Panc1 (cell line): ENCODE data around the gene SREK1IP1. TPM values are rescaled to one million over a fixed set of nuclear protein-coding genes. Genes with fewer than 3 reads are reported as not detected.

ENCODE experiments used
- ATAC-seq: fragments of 200-7000 bp; cut with Tn5 transposase; 2 replicates; pipeline ENCODE4 v1.9.1; 2020; ENCODE audit warnings: mild to moderate bottlenecking, moderate library complexity
- BruUV-seq: library from RNA; stranded (reverse); fragments of 400-500 nt; replicated peaks from 2 replicates; lab custom pipeline; 2021; lab: Mats Ljungman, UMichigan
- CTCF ChIA-PET: fragments of 300-600 bp; sonication (Branson Sonifier 250); formaldehyde crosslinking; loops from one replicate; lab custom pipeline; 2022; ENCODE audit warnings: antibody characterized with exemption; lab: Charles Lee
- POLR2A ChIA-PET: fragments of 300-600 bp; sonication (Branson Sonifier 250); formaldehyde crosslinking; loops from one replicate; lab custom pipeline; 2022; ENCODE audit warnings: antibody characterized with exemption; lab: Charles Lee
- DNase-seq: peaks from one replicate; pipeline ENCODE4 v3.0.0-alpha.2; 2010; ENCODE audit warnings: low read depth, low spot score
- H3K27ac ChIP-seq: 2 replicates; pipeline ENCODE4 v1.5.1; 2011; ENCODE audit warnings: mild to moderate bottlenecking, low read length, inconsistent platforms
- H3K27me3 ChIP-seq: fragments of 200-500 bp; sonication (Bioruptor generic); 2 replicates; pipeline ENCODE4 v1.6.0; 2014; ENCODE audit warnings: low read length, inconsistent platforms; ENCODE audit not compliant: control insufficient read depth, insufficient read depth
- H3K36me3 ChIP-seq: fragments of 200-500 bp; sonication (Bioruptor generic); 2 replicates; pipeline ENCODE4 v1.5.1; 2014; ENCODE audit warnings: inconsistent platforms, mild to moderate bottlenecking, low read length, moderate library complexity; ENCODE audit not compliant: control insufficient read depth, insufficient read depth
- H3K4me1 ChIP-seq: 2 replicates; pipeline ENCODE4 v1.5.1; 2011; ENCODE audit warnings: inconsistent platforms, mild to moderate bottlenecking, low read length, moderate library complexity; ENCODE audit not compliant: control insufficient read depth, insufficient read depth
- H3K4me3 ChIP-seq, 2 experiments: 2 replicates each; pipeline ENCODE4 v1.5.1; 2011 to 2012; ENCODE audit warnings: low read depth in 2 of 2, low read length in 2 of 2, mild to moderate bottlenecking in 2 of 2, inconsistent platforms in 1 of 2, moderate library complexity in 1 of 2
- H3K9me3 ChIP-seq: fragments of 200-500 bp; sonication (Bioruptor generic); 2 replicates; pipeline ENCODE4 v1.5.1; 2014; ENCODE audit warnings: low read depth, mild to moderate bottlenecking, inconsistent platforms, low read length, moderate library complexity; ENCODE audit not compliant: control insufficient read depth, insufficient read depth
- CTCF ChIP-seq: fragments of 450-650 bp; IDR thresholded peaks from 2 replicates; pipeline ENCODE4 v1.5.1; 2017; ENCODE audit warnings: mild to moderate bottlenecking
- POLR2AphosphoS5 ChIP-seq: IDR thresholded peaks from 2 replicates; pipeline ENCODE4 v1.6.1; 2012; ENCODE audit warnings: mild to moderate bottlenecking, low read depth, low read length, moderate library complexity
- REST ChIP-seq, 2 experiments: IDR thresholded peaks; 2 replicates each; pipeline ENCODE4 v1.6.1; 2011 to 2012; ENCODE audit warnings: low read depth in 2 of 2, control low read depth in 1 of 2, low read length in 1 of 2, mild to moderate bottlenecking in 1 of 2, moderate library complexity in 1 of 2; ENCODE audit not compliant: insufficient read depth in 1 of 2
- SIN3A ChIP-seq: IDR thresholded peaks from 2 replicates; pipeline ENCODE4 v1.6.1; 2012; ENCODE audit warnings: low read depth, mild to moderate bottlenecking, low read length, moderate library complexity, borderline replicate concordance; ENCODE audit not compliant: insufficient read depth
- TCF7L2 ChIP-seq: IDR thresholded peaks from 2 replicates; pipeline ENCODE4 v1.6.1; 2011; ENCODE audit warnings: mild to moderate bottlenecking, low read depth, low read length, inconsistent platforms
- in situ Hi-C: cut with HindIII; loops from 2 replicates; pipeline ENCODE4 v1.10.0; 2016; ENCODE audit warnings: low sequenced_read_pairs, low pct_unique_long_range_greater_than_20kb
- intact Hi-C: fragments of 100-400 bp; cut with micrococcal nuclease; formaldehyde crosslinking; loops from one replicate; pipeline ENCODE4 v1.10.0; 2022; ENCODE audit not compliant: unreplicated experiment
- total RNA-seq: library from RNA; stranded (reverse); gene quantifications from one replicate; pipeline ENCODE4 v1.2.1, GENCODE V29; 2021; ENCODE audit not compliant: unreplicated experiment

Gene SREK1IP1
- total RNA-seq, 1 experiment from 2014 or later = 13.3 TPM

GRCh38 chr5:64742411-64742810, 26.1 kb downstream of the SREK1IP1 start:
- no peak for DNase-seq
- ATAC-seq = no peak
- H3K4me1 ChIP-seq = no peaks in the 10 kb centered on the region
- intact Hi-C loops = no loop called here
- H3K27me3 ChIP-seq = no peaks in the 10 kb centered on the region
- CTCF ChIA-PET = no interaction called here
- H3K9me3 ChIP-seq = no peaks in the 10 kb centered on the region
- no peaks in the 10 kb centered on the region for H3K36me3 ChIP-seq
- H3K27ac ChIP-seq = no peak overlapping the region
- no TSS peak for BruUV-seq
- TF ChIP-seq POLR2AphosphoS5 (no peak), SIN3A (no peak), CTCF (no peak), TCF7L2 (no peak), REST (IDR thresholded peaks at IDR 0.05; ENCODE audit: insufficient read depth in 1 of 2, low read depth in 2 of 2, low read length in 1 of 2) (no peak)
- H3K4me3 ChIP-seq = no peak overlapping the region
- POLR2A ChIA-PET = no interaction called here
- in situ Hi-C loops = no loop called here

GRCh38 chr5:64727150-64727549, 41.3 kb downstream of the SREK1IP1 start:
- no peak for TF ChIP-seq REST (IDR thresholded peaks at IDR 0.05; ENCODE audit: insufficient read depth in 1 of 2, low read depth in 2 of 2, low read length in 1 of 2)
- TF ChIP-seq CTCF = no peak
- in situ Hi-C loops (no loop called here), intact Hi-C loops (no loop called here)
- peaks cover 9% of the 10 kb centered on the region; the same call in 1 of the 2 replicates for H3K36me3 ChIP-seq
- H3K9me3 ChIP-seq = no peaks in the 10 kb centered on the region
- H3K4me3 ChIP-seq = no peak overlapping the region
- ATAC-seq = no peak
- no TSS peak for BruUV-seq
- CTCF ChIA-PET = no interaction called here
- no peak overlapping the region for H3K27ac ChIP-seq
- no peak for DNase-seq
- POLR2A ChIA-PET = no interaction called here
- no peaks in the 10 kb centered on the region for H3K27me3 ChIP-seq
- no peaks in the 10 kb centered on the region for H3K4me1 ChIP-seq
